Myometrial cell (primary cell): ENCODE results near the gene KAT6B. TPM values are rescaled to one million over a fixed set of nuclear protein-coding genes. Genes with fewer than 3 reads are reported as not detected.

Experiments used
- total RNA-seq: library from RNA; depleted of rRNA; stranded (reverse); fragments of >200 nt; gene quantifications from 2 replicates; pipeline ENCODE4 v1.2.3, GENCODE V29; 2015

KAT6B gene
- total RNA-seq = 5.5 and 7.1 TPM in 2 replicates

DNA sequence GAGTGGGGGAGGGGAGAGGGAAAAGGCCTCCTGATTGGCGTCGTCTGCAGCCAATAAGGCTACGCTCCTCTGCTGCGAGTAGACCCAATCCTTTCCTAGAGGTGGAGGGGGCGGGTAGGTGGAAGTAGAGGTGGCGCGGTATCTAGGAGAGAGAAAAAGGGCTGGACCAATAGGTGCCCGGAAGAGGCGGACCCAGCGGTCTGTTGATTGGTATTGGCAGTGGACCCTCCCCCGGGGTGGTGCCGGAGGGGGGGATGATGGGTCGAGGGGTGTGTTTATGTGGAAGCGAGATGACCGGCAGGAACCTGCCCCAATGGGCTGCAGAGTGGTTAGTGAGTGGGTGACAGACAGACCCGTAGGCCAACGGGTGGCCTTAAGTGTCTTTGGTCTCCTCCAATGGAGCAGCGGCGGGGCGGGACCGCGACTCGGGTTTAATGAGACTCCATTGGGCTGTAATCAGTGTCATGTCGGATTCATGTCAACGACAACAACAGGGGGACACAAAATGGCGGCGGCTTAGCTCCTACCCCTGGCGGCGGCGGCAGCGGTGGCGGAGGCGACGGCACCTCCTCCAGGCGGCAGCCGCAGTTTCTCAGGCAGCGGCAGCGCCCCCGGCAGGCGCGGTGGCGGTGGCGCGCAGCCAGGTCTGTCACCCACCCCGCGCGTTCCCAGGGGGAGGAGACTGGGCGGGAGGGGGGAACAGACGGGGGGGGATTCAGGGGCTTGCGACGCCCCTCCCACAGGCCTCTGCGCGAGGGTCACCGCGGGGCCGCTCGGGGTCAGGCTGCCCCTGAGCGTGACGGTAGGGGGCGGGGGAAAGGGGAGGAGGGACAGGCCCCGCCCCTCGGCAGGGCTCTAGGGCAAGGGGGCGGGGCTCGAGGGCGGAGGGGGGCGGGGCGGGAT, at the start of gene KAT6B:
KAT6B (plus strand) TSS at position 459 of the 903 bp plus-strand sequence. CDS start 16,258 bp downstream, outside the sequence.

